Gastrocnemius medialis (tissue), 4 donors: ENCODE results near the gene ANTXR1. TPM values are rescaled to one million over a fixed set of nuclear protein-coding genes. Genes with fewer than 3 reads are reported as not detected.

Experiments used
- ATAC-seq, 2 donors: fragments of 150-250 bp; one replicate each; pipeline ENCODE4 v1.9.1; 2016
- DNase-seq, 2 donors: peaks; one replicate each; pipeline ENCODE4 v3.0.0-alpha.2; 2019
- H3K27ac ChIP-seq, 4 donors: fragments of 200-600 bp; sonication (generic); 1 replicate in 1 of 4; 2 replicates in 3 of 4; pipeline ENCODE4 v1.5.1; 2016 to 2018; ENCODE audit warnings: mild to moderate bottlenecking in 2 of 4, moderate library complexity in 1 of 4
- H3K27me3 ChIP-seq, 3 donors: fragments of 200-600 bp; sonication (generic) in 2 of 3; 1 replicate in 1 of 3; 2 replicates in 2 of 3; pipeline versions ENCODE4 v1.5.1 to v1.6.0; 2016 to 2019; ENCODE audit warnings: mild to moderate bottlenecking in 1 of 3, moderate library complexity in 1 of 3
- H3K36me3 ChIP-seq, 2 donors: fragments of 200-600 bp; sonication (generic) in 1 of 2; one replicate each; pipeline ENCODE4 v1.5.1; 2017 to 2018
- H3K4me1 ChIP-seq, 2 donors: fragments of 200-600 bp; sonication (generic) in 1 of 2; one replicate each; pipeline ENCODE4 v1.5.1; 2016 to 2017; ENCODE audit warnings: mild to moderate bottlenecking in 2 of 2
- H3K4me3 ChIP-seq, 4 donors: fragments of 200-600 bp; sonication (generic) in 3 of 4; 1 replicate in 1 of 4; 2 replicates in 3 of 4; pipeline ENCODE4 v1.5.1; 2016 to 2019; ENCODE audit warnings: mild to moderate bottlenecking in 2 of 4
- H3K9me3 ChIP-seq, 3 donors: fragments of 200-600 bp; sonication (generic) in 2 of 3; 1 replicate in 1 of 3; 2 replicates in 2 of 3; pipeline ENCODE4 v1.5.1; 2016 to 2019
- CTCF ChIP-seq, 5 experiments: fragments of 450-650 bp in 3 of 5; fragments of 200-600 bp in 2 of 5; sonication (generic) in 2 of 5; IDR thresholded peaks in 4 of 5; conservative IDR thresholded peaks in 1 of 5; 1 replicate in 4 of 5; 2 replicates in 1 of 5; pipeline ENCODE4 v1.5.1; 2016 to 2019; ENCODE audit warnings: antibody characterized with exemption in 5 of 5, mild to moderate bottlenecking in 3 of 5, moderate library complexity in 3 of 5
- POLR2A ChIP-seq, 2 donors: fragments of 450-650 bp; IDR thresholded peaks; one replicate each; pipeline ENCODE4 v1.6.1; 2017; ENCODE audit warnings: antibody characterized with exemption in 2 of 2, mild to moderate bottlenecking in 2 of 2, moderate library complexity in 2 of 2
- in situ Hi-C, 4 donors: fragments of 200-750 bp; cut with MboI; loops; one replicate each; pipeline versions ENCODE4 v1.15.0 to v1.8.0; 2017; ENCODE audit warnings: low sequenced_read_pairs in 4 of 4
- intact Hi-C: fragments of 100-400 bp; cut with DNase I; formaldehyde crosslinking; loops from one replicate; pipeline ENCODE4 v1.15.1; 2023; ENCODE audit warnings: low total_unique reads
- total RNA-seq, 4 donors: library from RNA; depleted of rRNA; stranded (reverse); fragments of >200 nt; gene quantifications; one replicate each; pipeline versions ENCODE4 v1.1.0 to v1.2.3, GENCODE V29; 2016

Gene ANTXR1
- total RNA-seq, 4 donors from 2014 or later = 8.0 to 13.6 (median 9.7) TPM

- intact Hi-C loops = no loop called here
- in situ Hi-C loops = no loop called here
- Histone ChIP-seq H3K27me3 (no peaks in the 10 kb centered on the region), H3K36me3 (no peaks in the 10 kb centered on the region), H3K27ac (no peak overlapping the region), H3K4me3 (no peak overlapping the region), H3K9me3 (no peaks in the 10 kb centered on the region), H3K4me1 (peaks cover 0 to 4% of the 10 kb centered on the region in 2 donors)
- no peak for DNase-seq
- TF ChIP-seq CTCF (IDR thresholded peaks at IDR 0.05 in 4 of 5, conservative IDR thresholded peaks at IDR 0.05 in 1 of 5) (no peak), POLR2A (IDR thresholded peaks at IDR 0.05) (no peak)
- ATAC-seq = no peak
Measured at GRCh38 chr2:69288429-69288828, 275.4 kb downstream of the ANTXR1 start.

GRCh38 chr2:69291004-69291650 lies 278.1 kb downstream of the ANTXR1 start:
- in situ Hi-C loops = no loop called here
- ATAC-seq (no peak), DNase-seq (no peak)
- TF ChIP-seq CTCF (IDR thresholded peaks at IDR 0.05 in 4 of 5, conservative IDR thresholded peaks at IDR 0.05 in 1 of 5) = no peak
- TF ChIP-seq POLR2A (IDR thresholded peaks at IDR 0.05) = no peak
- intact Hi-C loops = no loop called here
- Histone ChIP-seq H3K9me3 (no peaks in the 10 kb centered on the region), H3K27me3 (no peaks in the 10 kb centered on the region), H3K4me3 (no peak overlapping the region), H3K4me1 (peaks cover 0 to 4% of the 10 kb centered on the region in 2 donors), H3K27ac (no peak overlapping the region), H3K36me3 (no peaks in the 10 kb centered on the region)

DNA sequence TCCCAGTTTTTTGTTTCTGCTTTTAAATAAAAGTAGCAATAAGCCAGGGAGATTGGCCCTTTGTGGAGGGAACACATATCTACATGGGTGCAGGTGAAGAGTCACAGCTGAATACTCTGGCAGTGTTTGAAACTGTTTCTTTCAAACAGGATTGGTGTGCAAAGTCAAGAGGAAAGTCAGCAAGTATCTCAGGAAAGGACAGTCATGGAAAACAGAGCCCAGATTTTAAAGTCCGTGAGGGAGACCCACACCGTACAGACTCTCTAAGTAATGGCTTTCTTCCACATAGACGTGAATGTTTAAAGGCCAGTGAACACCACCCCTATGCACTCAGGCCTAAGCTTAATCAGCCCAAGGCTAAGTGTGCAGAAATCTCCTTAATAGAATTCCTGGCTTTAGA lies 278.7 kb downstream of the ANTXR1 start:
- no peak overlapping the region for H3K4me3 ChIP-seq
- no peaks in the 10 kb centered on the region for H3K27me3 ChIP-seq
- DNase-seq (no peak), ATAC-seq (no peak)
- no peak for TF ChIP-seq CTCF (IDR thresholded peaks at IDR 0.05 in 4 of 5, conservative IDR thresholded peaks at IDR 0.05 in 1 of 5)
- TF ChIP-seq POLR2A (IDR thresholded peaks at IDR 0.05) = no peak
- H3K9me3 ChIP-seq = no peaks in the 10 kb centered on the region
- in situ Hi-C loops = no loop called here
- H3K36me3 ChIP-seq = no peaks in the 10 kb centered on the region
- peaks cover 0 to 4% of the 10 kb centered on the region in 2 donors for H3K4me1 ChIP-seq
- H3K27ac ChIP-seq = no peak overlapping the region
- intact Hi-C loops = no loop called here

- intact Hi-C loops (no loop called here), in situ Hi-C loops (no loop called here)
- no peaks in the 10 kb centered on the region for H3K27me3 ChIP-seq
- H3K4me1 ChIP-seq = peaks cover 0 to 4% of the 10 kb centered on the region in 2 donors
- H3K27ac ChIP-seq = no peak overlapping the region
- no peaks in the 10 kb centered on the region for H3K36me3 ChIP-seq
- no peak overlapping the region for H3K4me3 ChIP-seq
- H3K9me3 ChIP-seq = no peaks in the 10 kb centered on the region
- ATAC-seq (no peak), DNase-seq (no peak)
- TF ChIP-seq CTCF (IDR thresholded peaks at IDR 0.05 in 4 of 5, conservative IDR thresholded peaks at IDR 0.05 in 1 of 5) (no peak), POLR2A (IDR thresholded peaks at IDR 0.05) (no peak)
Measured at GRCh38 chr2:69292256-69292655, 279.3 kb downstream of the ANTXR1 start.

DNA sequence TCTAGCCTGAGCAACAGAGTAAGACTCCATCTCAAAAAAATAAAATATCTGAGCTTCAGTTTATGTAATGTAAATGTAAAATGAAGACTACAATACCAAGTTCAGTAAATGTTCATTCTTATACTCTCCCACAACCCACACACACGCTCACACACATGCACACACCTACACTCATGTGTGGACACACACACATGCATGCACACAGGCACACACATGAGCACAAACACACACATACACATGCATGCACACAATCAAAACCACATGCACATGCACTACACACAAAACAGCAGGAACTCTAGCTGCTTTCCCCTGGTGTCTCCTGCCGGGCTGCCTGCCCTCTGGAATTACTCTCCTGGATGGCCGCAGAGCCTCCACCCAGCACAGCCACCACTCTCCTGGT lies 283.4 kb downstream of the ANTXR1 start:
- DNase-seq = no peak
- intact Hi-C loops = no loop called here
- no peaks in the 10 kb centered on the region for H3K9me3 ChIP-seq
- H3K36me3 ChIP-seq = no peaks in the 10 kb centered on the region
- no peaks in the 10 kb centered on the region for H3K4me1 ChIP-seq
- no peaks in the 10 kb centered on the region for H3K27me3 ChIP-seq
- in situ Hi-C loops = no loop called here
- no peak overlapping the region for H3K27ac ChIP-seq
- no peak for ATAC-seq
- TF ChIP-seq POLR2A (IDR thresholded peaks at IDR 0.05) (no peak), CTCF (IDR thresholded peaks at IDR 0.05 in 4 of 5, conservative IDR thresholded peaks at IDR 0.05 in 1 of 5) (no peak)
- H3K4me3 ChIP-seq = no peak overlapping the region
